Right hindlimb (tissue), 1 donor: ENCODE results near the gene ESRRB.

ENCODE experiments used
- DNase-seq: peaks from one replicate; pipeline ENCODE4 v3.0.0-alpha.2; 2018

The ESRRB gene

GRCh38 chr14:76375947-76376404 lies at the start of gene ESRRB:
TSS of gene ESRRB (plus strand) at chr14:76376137. CDS start at chr14:76376402, 265 bp downstream.
- no peak for DNase-seq

DNA sequence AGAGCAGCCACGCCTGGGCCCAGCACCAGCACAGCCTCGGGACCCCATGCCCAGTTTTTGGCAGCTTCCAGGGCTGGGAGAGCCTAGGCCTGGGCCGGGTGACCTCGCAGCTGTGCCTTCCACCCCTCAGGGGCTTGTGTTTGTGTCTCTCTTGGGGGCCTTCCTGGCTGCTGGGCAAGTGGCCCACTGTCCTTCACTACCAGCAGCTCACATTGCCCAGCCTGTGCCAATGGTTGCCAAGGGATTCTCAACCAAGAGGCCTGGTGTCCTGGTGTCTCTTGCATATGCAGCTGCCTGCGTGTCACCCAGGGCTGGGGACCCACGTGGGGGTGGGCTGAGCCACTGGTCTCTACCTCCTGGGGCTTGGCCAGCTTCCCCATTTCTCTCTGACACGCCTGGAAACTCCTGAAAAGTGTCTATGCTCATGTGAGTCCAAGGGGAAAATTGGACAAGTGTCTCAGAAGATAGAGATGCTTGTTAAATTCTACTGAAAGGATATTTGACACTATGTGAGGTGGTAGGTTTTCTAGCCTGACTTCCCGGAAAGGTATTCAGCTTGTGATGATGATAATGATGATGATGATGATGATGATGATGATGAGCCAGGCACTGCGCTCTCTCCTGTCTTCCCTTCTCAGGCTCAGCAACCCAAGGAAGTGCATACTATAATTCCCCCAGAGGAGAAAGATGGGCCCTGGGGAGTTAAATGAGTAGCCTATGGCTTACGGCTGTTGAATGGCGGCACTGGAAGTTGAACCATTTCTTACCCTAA lies 48.8 kb upstream of the ESRRB start:
- no peak for DNase-seq

GRCh38 chr14:76328457-76329137 lies 47.3 kb upstream of the ESRRB start:
- no peak for DNase-seq

- DNase-seq = no peak
Measured at GRCh38 chr14:76329154-76329928, 46.6 kb upstream of the ESRRB start.

DNA sequence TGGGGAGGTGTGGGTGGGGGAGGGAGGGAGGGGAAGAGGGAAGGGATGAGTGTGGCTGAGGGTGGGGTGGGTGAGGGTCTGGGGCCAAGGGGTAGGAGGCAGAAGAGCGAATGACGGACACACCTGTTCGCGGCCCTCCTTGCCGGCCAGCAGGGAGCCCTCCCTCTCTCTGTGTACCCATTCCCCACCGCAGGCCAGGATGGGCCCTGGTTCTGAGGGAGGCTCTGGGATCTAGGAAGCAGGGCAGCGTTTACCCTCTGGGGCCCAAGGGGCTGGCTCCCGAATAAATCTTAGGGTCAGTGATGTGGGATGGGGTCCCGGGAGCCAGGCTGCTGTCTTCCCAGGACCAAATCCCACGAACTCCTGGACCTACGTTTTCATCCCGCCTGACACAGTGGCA lies 46.0 kb upstream of the ESRRB start:
- no peak for DNase-seq

- no peak for DNase-seq
Measured at GRCh38 chr14:76330411-76331327, 45.3 kb upstream of the ESRRB start.

- DNase-seq = no peak
Measured at GRCh38 chr14:76331328-76332011, 44.5 kb upstream of the ESRRB start.

- DNase-seq = no peak
Measured at GRCh38 chr14:76333664-76334063, 42.3 kb upstream of the ESRRB start.

- DNase-seq = no peak
Measured at GRCh38 chr14:76334316-76334715, 41.6 kb upstream of the ESRRB start.

- no peak for DNase-seq
Measured at GRCh38 chr14:76336876-76337275, 39.1 kb upstream of the ESRRB start.

- peak; percentile 23 for DNase-seq
Measured at GRCh38 chr14:76337635-76338545, 38.0 kb upstream of the ESRRB start.

GRCh38 chr14:76339728-76340615 lies 36.0 kb upstream of the ESRRB start:
- no peak for DNase-seq

GRCh38 chr14:76343386-76343785 lies 32.6 kb upstream of the ESRRB start:
- DNase-seq = no peak

DNA sequence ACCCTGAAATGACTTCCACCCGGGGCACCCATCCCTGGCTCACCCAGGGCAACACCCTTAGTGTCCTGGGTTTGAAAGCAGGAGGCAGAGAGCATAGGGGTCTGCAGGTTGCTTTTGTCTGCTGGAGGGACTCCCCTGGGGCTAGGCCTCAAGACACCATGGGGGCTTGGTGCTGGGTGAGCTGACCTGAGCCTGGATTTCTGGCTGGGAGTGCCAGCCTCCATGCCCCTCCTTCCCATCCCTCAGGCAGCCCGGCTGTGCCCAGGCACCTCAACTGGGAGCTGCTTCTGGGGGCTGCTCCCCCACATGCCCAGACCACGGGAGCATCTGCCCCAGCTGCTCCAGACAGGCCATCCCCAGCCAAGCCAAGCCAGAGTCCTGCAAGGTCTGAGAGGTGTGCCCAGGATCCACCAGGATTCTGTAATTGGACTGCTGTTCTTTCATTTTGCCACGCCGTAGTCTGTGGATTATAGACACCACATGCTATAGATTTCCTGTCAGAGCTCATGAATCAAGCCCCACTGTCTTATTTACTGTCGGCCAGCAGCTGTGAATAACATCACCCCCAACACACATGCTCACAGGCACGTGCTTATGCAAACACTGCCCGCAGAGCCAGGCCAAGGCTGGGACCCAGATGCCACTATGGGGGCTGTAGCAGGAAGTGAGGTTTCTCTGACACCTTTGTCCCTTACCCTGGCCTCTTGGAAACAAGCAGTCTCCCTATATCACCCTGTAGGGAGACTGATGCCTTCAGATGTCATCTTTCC lies 29.4 kb upstream of the ESRRB start:
- DNase-seq = no peak

DNA sequence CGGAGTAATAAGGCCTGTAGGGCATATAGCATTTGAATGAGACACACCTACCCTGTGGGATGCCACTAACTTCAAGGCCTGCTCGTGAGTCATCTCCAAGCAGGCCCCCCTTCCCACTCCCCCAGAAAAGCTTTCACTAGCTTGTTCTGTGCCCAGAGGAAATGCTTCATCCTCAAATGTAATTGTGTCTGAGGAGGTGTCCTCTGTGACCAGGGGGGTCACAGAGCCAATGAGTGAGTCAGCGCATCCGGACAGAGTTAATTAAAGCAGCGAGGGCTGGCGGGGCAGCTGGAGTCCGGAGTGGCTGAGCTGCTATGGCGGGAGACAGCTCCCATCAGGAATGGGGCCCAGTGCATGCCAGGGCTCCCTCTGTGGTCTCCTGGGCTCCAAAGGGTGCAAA lies 27.0 kb upstream of the ESRRB start:
- DNase-seq = peak; percentile 35

- no peak for DNase-seq
Measured at GRCh38 chr14:76349993-76350392, 25.9 kb upstream of the ESRRB start.

GRCh38 chr14:76350671-76351070 lies 25.3 kb upstream of the ESRRB start:
- DNase-seq = no peak

- no peak for DNase-seq
Measured at GRCh38 chr14:76351941-76352340, 24.0 kb upstream of the ESRRB start.
